GM23338 (cell line): ENCODE measurements around the gene TAC3. TPM values are rescaled to one million over a fixed set of nuclear protein-coding genes. Genes with fewer than 3 reads are reported as not detected.
A peak's percentile ranks its signal among the peaks of the same experiment; 100 is the strongest.

Experiments
- ATAC-seq: fragments of 200-7000 bp; cut with Tn5 transposase; 3 replicates; pipeline ENCODE4 v1.9.1; 2020
- DNase-seq: peaks from one replicate; pipeline ENCODE4 v3.0.0-alpha.2; 2015; ENCODE audit warnings: low spot score
- H2AFZ ChIP-seq: fragments of 200-600 bp; sonication (generic); 2 replicates; pipeline ENCODE4 v1.8.0; 2016; ENCODE audit warnings: antibody characterized with exemption, mild to moderate bottlenecking, moderate library complexity
- H3F3A ChIP-seq: fragments of 200-600 bp; sonication (generic); replicated peaks from 2 replicates; pipeline ENCODE4 v1.8.0; 2017; ENCODE audit warnings: antibody characterized with exemption, mixed run types, low read depth
- H3K27ac ChIP-seq: fragments of 200-600 bp; sonication (generic); 2 replicates; pipeline ENCODE4 v1.6.1; 2016; ENCODE audit warnings: low read depth
- H3K27me3 ChIP-seq: fragments of 200-600 bp; sonication (generic); 2 replicates; pipeline ENCODE4 v1.8.0; 2016; ENCODE audit warnings: mild to moderate bottlenecking, mixed run types, moderate library complexity; ENCODE audit not compliant: insufficient read depth
- H3K36me3 ChIP-seq: fragments of 200-600 bp; sonication (generic); 2 replicates; pipeline ENCODE4 v1.8.0; 2016; ENCODE audit warnings: mild to moderate bottlenecking; ENCODE audit not compliant: insufficient read depth
- H3K4me1 ChIP-seq: fragments of 200-600 bp; sonication (generic); 2 replicates; pipeline ENCODE4 v1.8.0; 2016; ENCODE audit warnings: mild to moderate bottlenecking, moderate library complexity; ENCODE audit not compliant: insufficient read depth
- H3K4me2 ChIP-seq: fragments of 200-600 bp; sonication (generic); 2 replicates; pipeline ENCODE4 v1.7.1; 2017; ENCODE audit warnings: mixed run types
- H3K4me3 ChIP-seq: fragments of 200-600 bp; sonication (generic); 2 replicates; pipeline ENCODE4 v1.6.1; 2016; ENCODE audit warnings: mixed run types
- H3K79me2 ChIP-seq: fragments of 200-600 bp; sonication (generic); replicated peaks from 2 replicates; pipeline ENCODE4 v1.8.0; 2017; ENCODE audit warnings: mild to moderate bottlenecking; ENCODE audit not compliant: insufficient read depth
- H3K9me2 ChIP-seq: fragments of 200-600 bp; sonication (generic); 2 replicates; pipeline ENCODE4 v1.8.0; 2017; ENCODE audit not compliant: insufficient read depth
- H4K20me1 ChIP-seq: fragments of 200-600 bp; sonication (generic); replicated peaks from 2 replicates; pipeline ENCODE4 v1.8.0; 2017; ENCODE audit warnings: mild to moderate bottlenecking; ENCODE audit not compliant: insufficient read depth
- H3K27ac Mint-ChIP-seq: 2 replicates; pipeline ENCODE4 v1.8.0; 2020; ENCODE audit warnings: inconsistent platforms, mild to moderate bottlenecking, moderate library complexity, mixed read lengths
- H3K27me3 Mint-ChIP-seq: 3 replicates; pipeline ENCODE4 v1.8.0; 2022; ENCODE audit warnings: low read depth, mild to moderate bottlenecking, moderate library complexity, mixed read lengths, inconsistent platforms; ENCODE audit not compliant: insufficient read depth, poor library complexity
- H3K36me3 Mint-ChIP-seq: 3 replicates; pipeline ENCODE4 v1.8.0; 2021; ENCODE audit warnings: low read depth, mild to moderate bottlenecking, inconsistent platforms, moderate library complexity, mixed read lengths
- H3K4me1 Mint-ChIP-seq: 3 replicates; pipeline ENCODE4 v1.8.0; 2020; ENCODE audit warnings: mild to moderate bottlenecking, inconsistent platforms, mixed read lengths
- H3K4me3 Mint-ChIP-seq: 3 replicates; pipeline ENCODE4 v1.8.0; 2021; ENCODE audit warnings: moderate library complexity, mild to moderate bottlenecking, inconsistent platforms, mixed read lengths
- H3K9me3 Mint-ChIP-seq: 3 replicates; pipeline ENCODE4 v1.8.0; 2020; ENCODE audit warnings: moderate library complexity, mild to moderate bottlenecking, inconsistent platforms, mixed read lengths
- CREB1 ChIP-seq: fragments of 250-450 bp; sonication (Bioruptor Pico); IDR thresholded peaks from 2 replicates; pipeline ENCODE4 v1.5.0; 2020; ENCODE audit warnings: low read depth, mild to moderate bottlenecking, moderate library complexity
- CTCF ChIP-seq, 2 experiments: fragments of 200-600 bp in 1 of 2; sonication (generic) in 1 of 2; conservative IDR thresholded peaks; 2 replicates each; pipeline versions ENCODE4 v1.5.1 to v1.6.1; 2016 to 2017; ENCODE audit warnings: antibody characterized with exemption in 2 of 2, low read depth in 2 of 2, mild to moderate bottlenecking in 2 of 2, moderate library complexity in 1 of 2
- ETS1 ChIP-seq: IDR thresholded peaks from 2 replicates; pipeline ENCODE4 v1.6.1; 2016; ENCODE audit warnings: antibody characterized with exemption
- EZH2 ChIP-seq: fragments of 200-600 bp; sonication (generic); IDR thresholded peaks from one replicate; pipeline ENCODE4 v1.8.0; 2017; ENCODE audit warnings: antibody characterized with exemption, mild to moderate bottlenecking, low read depth; ENCODE audit not compliant: unreplicated experiment
- EZH2phosphoT487 ChIP-seq: fragments of 200-600 bp; sonication (generic); IDR thresholded peaks from one replicate; pipeline ENCODE4 v1.8.1; 2018; ENCODE audit warnings: antibody characterized with exemption; ENCODE audit not compliant: unreplicated experiment
- JUNB ChIP-seq: IDR thresholded peaks from one replicate; pipeline ENCODE4 v1.6.1; 2016; ENCODE audit warnings: antibody characterized with exemption; ENCODE audit not compliant: unreplicated experiment
- STAT1 ChIP-seq: IDR thresholded peaks from one replicate; pipeline ENCODE4 v1.6.1; 2016; ENCODE audit warnings: antibody characterized with exemption; ENCODE audit not compliant: unreplicated experiment
- ZNF114 ChIP-seq: fragments of 250-450 bp; sonication (Bioruptor Pico); IDR thresholded peaks from 2 replicates; pipeline ENCODE4 v1.5.0; 2020; ENCODE audit warnings: mild to moderate bottlenecking, moderate library complexity
- ZNF462 ChIP-seq: fragments of 250-450 bp; sonication (Bioruptor Pico); IDR thresholded peaks from 2 replicates; pipeline ENCODE4 v1.5.0; 2020; ENCODE audit warnings: mild to moderate bottlenecking, moderate library complexity
- polyA plus RNA-seq: library from polyadenylated mRNA; unstranded; fragments of >200 nt; fragmentation: Nextera tagmentation; extraction: Ambion mirVana; gene quantifications from 2 replicates; pipeline ENCODE4 v1.2.1, GENCODE V29; 2016
- total RNA-seq: library from RNA; depleted of rRNA; stranded (reverse); fragments of >200 nt; shearing (Covaris generic); gene quantifications from 2 replicates; pipeline ENCODE4 v1.2.3, GENCODE V29; 2014

The TAC3 gene
- total and polyA plus RNA-seq, 2 experiments from 2014 or later: 11.9 to 35.1 TPM

GRCh38 chr12:57039016-57039798 lies 22.9 kb upstream of the TAC3 start:
- Histone ChIP-seq H3K79me2 (no peaks in the 10 kb centered on the region), H3K27me3 (no peaks in the 10 kb centered on the region), H3F3A (no peaks in the 10 kb centered on the region), H3K36me3 (no peaks in the 10 kb centered on the region), H4K20me1 (no peaks in the 10 kb centered on the region), H3K27ac (no peak overlapping the region), H3K4me3 (no peak overlapping the region), H2AFZ (no peak overlapping the region), H3K4me2 (no peak overlapping the region), H3K4me1 (no peaks in the 10 kb centered on the region), H3K9me2 (peaks cover 10% of the 10 kb centered on the region; the same call in 1 of the 2 replicates)
- Mint-ChIP-seq H3K27ac (no peak overlapping the region), H3K4me1 (peaks cover 5% of the 10 kb centered on the region), H3K4me3 (no peak overlapping the region), H3K36me3 (no peaks in the 10 kb centered on the region), H3K9me3 (no peaks in the 10 kb centered on the region), H3K27me3 (peaks cover 5% of the 10 kb centered on the region)
- TF ChIP-seq ZNF114 (CRISPR knock-in tag): no peak
- no peak for ATAC-seq
- DNase-seq: no peak

DNA sequence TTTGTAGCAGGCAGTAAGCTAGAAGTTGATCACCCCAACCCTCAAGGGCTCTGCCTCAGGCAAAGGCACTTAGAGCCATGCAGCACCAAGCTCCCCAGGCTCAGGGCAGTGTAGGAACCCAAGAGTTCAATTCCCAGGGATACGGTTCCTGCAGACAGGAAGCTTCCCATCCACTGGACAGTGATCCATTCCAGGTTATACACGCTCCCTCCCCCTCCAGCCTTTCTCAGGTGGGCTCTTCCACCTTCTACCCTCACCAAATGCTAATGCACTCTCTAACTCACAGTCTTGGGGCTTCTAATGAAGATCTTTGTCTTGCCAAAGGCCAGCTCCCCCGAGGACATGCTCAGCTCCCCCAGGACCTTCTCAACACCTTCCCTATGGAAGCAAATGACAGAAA lies 20.9 kb upstream of the TAC3 start:
- peaks cover 5% of the 10 kb centered on the region for H3K4me1 Mint-ChIP-seq
- no peak for TF ChIP-seq EZH2phosphoT487
- no peak for TF ChIP-seq EZH2
- no peak for TF ChIP-seq STAT1
- no peak for TF ChIP-seq CREB1 (CRISPR knock-in tag)
- TF ChIP-seq JUNB: no peak
- no peak for TF ChIP-seq ETS1
- no peak for TF ChIP-seq ZNF114 (CRISPR knock-in tag)
- no peak for TF ChIP-seq ZNF462 (CRISPR knock-in tag)
- TF ChIP-seq CTCF (conservative IDR thresholded peaks at IDR 0.05; ENCODE audit: low read depth in 2 of 2): no peak

More for the DNA sequence above, 20.9 kb upstream of the TAC3 start:
- no peaks in the 10 kb centered on the region for H3K9me3 Mint-ChIP-seq
- no peaks in the 10 kb centered on the region for H3F3A ChIP-seq
- no peak overlapping the region for H3K27ac Mint-ChIP-seq
- H3K27me3 ChIP-seq: no peaks in the 10 kb centered on the region
- no peaks in the 10 kb centered on the region for H3K79me2 ChIP-seq
- H4K20me1 ChIP-seq: no peaks in the 10 kb centered on the region
- peaks cover 10% of the 10 kb centered on the region; the same call in 1 of the 2 replicates for H3K9me2 ChIP-seq
- H3K27ac ChIP-seq: no peak overlapping the region
- H3K4me2 ChIP-seq: no peak overlapping the region
- DNase-seq (no peak), ATAC-seq (peak; percentile 27; the same call in 1 of the 3 replicates)
- peaks cover 3% of the 10 kb centered on the region for H3K27me3 Mint-ChIP-seq
- H3K4me3 Mint-ChIP-seq: no peak overlapping the region
- no peaks in the 10 kb centered on the region for H3K36me3 ChIP-seq
- no peaks in the 10 kb centered on the region for H3K4me1 ChIP-seq
- H3K36me3 Mint-ChIP-seq: no peaks in the 10 kb centered on the region
- no peak overlapping the region for H3K4me3 ChIP-seq
- H2AFZ ChIP-seq: no peak overlapping the region
